HG03520 (cell line): ENCODE results near the gene SNX25.

Source experiments
- ATAC-seq: cut with Tn5 transposase; IDR thresholded peaks from one replicate; pipeline ENCODE4 v1.9.1; 2021; ENCODE audit warnings: mild to moderate bottlenecking, moderate library complexity; ENCODE audit not compliant: unreplicated experiment

SNX25 gene

GRCh38 chr4:185370268-185370949, 161.0 kb downstream of the SNX25 start:
- no peak for ATAC-seq

- ATAC-seq: no peak
Observed at GRCh38 chr4:185371702-185372101, 162.3 kb downstream of the SNX25 start.

- ATAC-seq: no peak
Observed at GRCh38 chr4:185374027-185374426, 164.6 kb downstream of the SNX25 start.

GRCh38 chr4:185374573-185374972, 165.2 kb downstream of the SNX25 start:
- no peak for ATAC-seq

- ATAC-seq: no peak
Observed at GRCh38 chr4:185378264-185378663, 168.9 kb downstream of the SNX25 start.

GRCh38 chr4:185379326-185380295, 170.2 kb downstream of the SNX25 start:
- no peak for ATAC-seq

GRCh38 chr4:185380320-185380719, 170.9 kb downstream of the SNX25 start:
- no peak for ATAC-seq

GRCh38 chr4:185381288-185382196, 172.1 kb downstream of the SNX25 start:
- no peak for ATAC-seq

GRCh38 chr4:185382754-185383153, 173.4 kb downstream of the SNX25 start:
- ATAC-seq: no peak

GRCh38 chr4:185383451-185383850, 174.1 kb downstream of the SNX25 start:
- ATAC-seq: no peak

GRCh38 chr4:185384061-185384460, 174.7 kb downstream of the SNX25 start:
- ATAC-seq: no peak

GRCh38 chr4:185384930-185385331, 175.5 kb downstream of the SNX25 start:
- ATAC-seq: no peak

- no peak for ATAC-seq
Observed at GRCh38 chr4:185387957-185388356, 178.6 kb downstream of the SNX25 start.

- ATAC-seq: no peak
Observed at GRCh38 chr4:185390941-185391340, 181.5 kb downstream of the SNX25 start.

- no peak for ATAC-seq
Observed at GRCh38 chr4:185392156-185392555, 182.8 kb downstream of the SNX25 start.

GRCh38 chr4:185394568-185395237, 185.3 kb downstream of the SNX25 start:
- ATAC-seq: no peak

- ATAC-seq: no peak
Observed at GRCh38 chr4:185395238-185395955, 186.0 kb downstream of the SNX25 start, which contains the start of gene LRP2BP. LRP2BP (minus strand) TSS chr4:185395924; CDS start chr4:185378186, 17,738 bp downstream.

- peak; percentile 75 for ATAC-seq
Observed at GRCh38 chr4:185395956-185396723, 186.7 kb downstream of the SNX25 start.
